DOHH2 (cell line): ENCODE data around the gene SELPLG.

ENCODE experiments used
- H3F3A ChIP-seq: fragments of 200-600 bp; sonication (generic), shearing (Covaris generic); 2 replicates; pipeline ENCODE4 v1.6.0; 2016; ENCODE audit warnings: antibody characterized with exemption, mild to moderate bottlenecking; ENCODE audit not compliant: control insufficient read depth, insufficient read depth
- H3K27ac ChIP-seq: fragments of 200-600 bp; sonication (generic); 2 replicates; pipeline ENCODE4 v1.5.1; 2014; ENCODE audit warnings: low read depth, mild to moderate bottlenecking, low read length, moderate library complexity
- H3K27me3 ChIP-seq: fragments of 200-600 bp; sonication (generic); 2 replicates; pipeline ENCODE4 v1.6.1; 2014; ENCODE audit warnings: mild to moderate bottlenecking, low read length, mixed read lengths; ENCODE audit not compliant: control insufficient read depth
- H3K36me3 ChIP-seq: fragments of 200-600 bp; sonication (generic); 2 replicates; pipeline ENCODE4 v1.6.1; 2014; ENCODE audit warnings: mild to moderate bottlenecking, low read length, moderate library complexity, mixed read lengths; ENCODE audit not compliant: control insufficient read depth
- H3K4me1 ChIP-seq: fragments of 200-600 bp; sonication (generic); 2 replicates; pipeline ENCODE4 v1.6.1; 2014; ENCODE audit warnings: mild to moderate bottlenecking, low read length, mixed read lengths; ENCODE audit not compliant: control insufficient read depth
- H3K4me2 ChIP-seq: fragments of 200-600 bp; sonication (generic); 2 replicates; pipeline ENCODE4 v1.6.0; 2014; ENCODE audit warnings: mild to moderate bottlenecking, low read length, moderate library complexity
- H3K4me3 ChIP-seq: fragments of 200-600 bp; sonication (generic); 2 replicates; pipeline ENCODE4 v1.5.1; 2014; ENCODE audit warnings: mild to moderate bottlenecking, low read length, mixed read lengths
- H3K79me2 ChIP-seq: fragments of 200-600 bp; sonication (generic); 2 replicates; pipeline ENCODE4 v1.6.1; 2014; ENCODE audit warnings: mild to moderate bottlenecking, low read length, mixed read lengths; ENCODE audit not compliant: control insufficient read depth
- H3K9me2 ChIP-seq: fragments of 200-600 bp; sonication (generic); replicated peaks from 2 replicates; pipeline ENCODE4 v1.6.1; 2014; ENCODE audit warnings: mild to moderate bottlenecking, low read length, mixed read lengths; ENCODE audit not compliant: control insufficient read depth
- H3K9me3 ChIP-seq: fragments of 200-600 bp; sonication (generic); 2 replicates; pipeline ENCODE4 v1.6.1; 2014; ENCODE audit warnings: antibody characterized with exemption, low read length, mixed read lengths; ENCODE audit not compliant: control insufficient read depth, insufficient read depth
- H4K20me1 ChIP-seq: fragments of 200-600 bp; sonication (generic); 2 replicates; pipeline ENCODE4 v1.6.0; 2014; ENCODE audit warnings: low read depth, mild to moderate bottlenecking, antibody characterized with exemption, low read length, moderate library complexity; ENCODE audit not compliant: control insufficient read depth, insufficient read depth
- EZH2phosphoT487 ChIP-seq: fragments of 200-600 bp; sonication (generic); IDR thresholded peaks from 2 replicates; pipeline ENCODE4 v1.6.1; 2017; ENCODE audit warnings: borderline replicate concordance, mild to moderate bottlenecking, antibody characterized with exemption, low read length, moderate library complexity, mixed read lengths
- TF ChIP-seq, protein P1 (sequence below): fragments of 200-600 bp; sonication (generic); IDR thresholded peaks from one replicate; pipeline ENCODE4 v1.5.1; 2014; ENCODE audit warnings: antibody characterized with exemption, mild to moderate bottlenecking, low read depth, low read length; ENCODE audit not compliant: poor library complexity, severe bottlenecking

The SELPLG gene

DNA sequence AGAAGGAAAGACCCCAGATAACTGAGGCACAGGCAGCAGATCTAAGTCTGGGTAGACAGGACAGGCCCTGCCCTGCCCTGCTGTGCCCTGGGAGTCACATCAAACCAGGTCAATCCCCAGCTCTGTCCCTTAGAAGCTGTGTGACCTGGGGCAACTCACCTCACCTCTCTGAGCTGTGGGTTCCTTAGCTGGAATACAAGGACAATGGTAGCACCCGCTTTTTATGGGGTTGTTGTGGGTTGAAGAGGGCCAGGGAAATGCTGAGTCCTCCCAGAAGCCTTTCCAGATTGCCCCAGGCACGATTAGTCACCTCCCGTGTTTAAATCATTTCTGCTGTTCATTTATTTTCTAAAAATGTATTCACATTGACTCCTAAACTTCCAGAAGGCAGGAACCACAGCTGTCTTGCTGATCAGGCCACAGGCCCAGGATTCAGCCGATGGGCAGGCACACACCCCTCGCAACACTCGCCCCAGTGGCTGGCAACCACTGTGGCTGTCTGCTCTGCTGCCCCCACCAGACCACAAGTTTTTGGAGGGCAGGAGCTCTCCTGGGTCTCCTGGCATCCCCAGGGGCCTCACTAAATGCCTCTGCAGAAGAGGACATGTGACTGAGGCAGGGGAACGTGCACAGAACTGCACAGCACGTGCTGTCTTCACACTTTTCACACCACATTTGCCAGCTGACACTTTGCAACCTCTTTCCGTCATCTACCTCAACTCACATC is 3.0 kb downstream of the SELPLG start:
- Histone ChIP-seq H3K4me3 (no peak overlapping the region), H3K9me3 (no peaks in the 10 kb centered on the region), H3K79me2 (no peaks in the 10 kb centered on the region), H3F3A (peaks cover 20% of the 10 kb centered on the region), H3K36me3 (no peaks in the 10 kb centered on the region), H3K4me1 (peaks cover 61% of the 10 kb centered on the region), H4K20me1 (no peaks in the 10 kb centered on the region), H3K27ac (no peak overlapping the region), H3K27me3 (0 out of 2 replicates have a peak, but pooled peaks cover 3% of the 10 kb centered on the region), H3K4me2 (no peak overlapping the region), H3K9me2 (no peaks in the 10 kb centered on the region)
- no peak for TF ChIP-seq EZH2phosphoT487
- TF ChIP-seq, protein P1, sequence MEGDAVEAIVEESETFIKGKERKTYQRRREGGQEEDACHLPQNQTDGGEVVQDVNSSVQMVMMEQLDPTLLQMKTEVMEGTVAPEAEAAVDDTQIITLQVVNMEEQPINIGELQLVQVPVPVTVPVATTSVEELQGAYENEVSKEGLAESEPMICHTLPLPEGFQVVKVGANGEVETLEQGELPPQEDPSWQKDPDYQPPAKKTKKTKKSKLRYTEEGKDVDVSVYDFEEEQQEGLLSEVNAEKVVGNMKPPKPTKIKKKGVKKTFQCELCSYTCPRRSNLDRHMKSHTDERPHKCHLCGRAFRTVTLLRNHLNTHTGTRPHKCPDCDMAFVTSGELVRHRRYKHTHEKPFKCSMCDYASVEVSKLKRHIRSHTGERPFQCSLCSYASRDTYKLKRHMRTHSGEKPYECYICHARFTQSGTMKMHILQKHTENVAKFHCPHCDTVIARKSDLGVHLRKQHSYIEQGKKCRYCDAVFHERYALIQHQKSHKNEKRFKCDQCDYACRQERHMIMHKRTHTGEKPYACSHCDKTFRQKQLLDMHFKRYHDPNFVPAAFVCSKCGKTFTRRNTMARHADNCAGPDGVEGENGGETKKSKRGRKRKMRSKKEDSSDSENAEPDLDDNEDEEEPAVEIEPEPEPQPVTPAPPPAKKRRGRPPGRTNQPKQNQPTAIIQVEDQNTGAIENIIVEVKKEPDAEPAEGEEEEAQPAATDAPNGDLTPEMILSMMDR: no peak

DNA sequence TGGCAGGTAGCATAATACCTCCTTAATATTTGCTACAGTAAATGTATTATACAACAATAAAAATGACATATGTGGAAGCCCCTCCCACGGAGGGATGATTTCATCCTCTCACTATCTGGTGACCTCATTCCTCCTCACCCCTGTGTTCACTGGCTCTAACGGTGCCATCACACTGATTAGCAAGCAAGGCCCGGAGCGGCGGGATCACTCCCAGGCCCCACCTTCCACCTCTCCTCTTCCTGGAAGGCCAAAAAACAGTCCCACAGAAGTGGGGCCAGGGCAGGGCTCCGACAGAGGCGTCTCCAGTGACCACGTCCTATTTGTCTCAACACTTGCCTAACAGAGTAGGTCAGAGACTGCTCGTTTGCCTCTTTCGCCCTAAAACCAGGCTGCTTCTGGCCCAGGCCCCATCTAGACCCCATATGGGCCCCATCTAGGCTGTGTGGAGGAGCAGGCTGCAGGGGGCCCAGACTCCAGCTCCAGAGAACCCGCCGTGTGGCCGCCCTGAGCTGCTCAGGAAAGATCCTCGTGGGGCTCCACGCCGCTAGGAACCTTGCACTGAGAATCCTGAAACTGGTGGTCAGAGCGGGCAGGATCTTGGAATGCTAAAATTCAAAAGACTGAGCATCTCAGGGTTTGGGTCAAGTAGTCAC is 3.7 kb downstream of the SELPLG start:
- no peak overlapping the region for H3K4me3 ChIP-seq
- H3K9me2 ChIP-seq: no peaks in the 10 kb centered on the region
- 0 out of 2 replicates have a peak, but pooled peaks cover 3% of the 10 kb centered on the region for H3K27me3 ChIP-seq
- no peak for TF ChIP-seq EZH2phosphoT487
- TF ChIP-seq, protein P1: no peak
- H3K9me3 ChIP-seq: no peaks in the 10 kb centered on the region
- H3K4me2 ChIP-seq: no peak overlapping the region
- H4K20me1 ChIP-seq: no peaks in the 10 kb centered on the region
- peaks cover 13% of the 10 kb centered on the region for H3F3A ChIP-seq
- H3K27ac ChIP-seq: no peak overlapping the region
- no peaks in the 10 kb centered on the region for H3K79me2 ChIP-seq
- no peaks in the 10 kb centered on the region for H3K36me3 ChIP-seq
- H3K4me1 ChIP-seq: peaks cover 54% of the 10 kb centered on the region

DNA sequence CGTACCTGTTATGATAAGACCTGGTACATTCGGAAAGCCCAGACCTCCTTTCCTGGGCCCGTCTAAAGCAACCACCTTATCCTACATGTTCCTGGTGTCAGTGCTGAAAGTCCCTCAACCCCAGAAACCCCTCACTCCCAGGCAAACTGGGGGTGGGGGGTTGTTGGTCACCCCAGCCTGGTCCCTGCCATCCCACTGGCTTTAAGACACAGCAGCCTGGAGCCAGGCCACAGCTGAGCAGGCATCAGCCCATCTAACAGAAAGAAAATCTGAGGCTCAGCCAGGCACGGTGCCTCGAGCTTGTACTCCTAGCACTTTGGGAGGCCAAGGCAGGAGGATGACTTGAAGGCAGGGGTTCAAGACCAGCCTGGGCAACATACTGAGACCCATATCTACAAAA is 4.5 kb downstream of the SELPLG start:
- Histone ChIP-seq H3K4me1 (peaks cover 46% of the 10 kb centered on the region), H3K27me3 (0 out of 2 replicates have a peak, but pooled peaks cover 3% of the 10 kb centered on the region), H3K9me3 (no peaks in the 10 kb centered on the region), H3K4me2 (no peak overlapping the region), H3K36me3 (no peaks in the 10 kb centered on the region), H3K9me2 (no peaks in the 10 kb centered on the region), H3K4me3 (no peak overlapping the region), H3K79me2 (no peaks in the 10 kb centered on the region), H3K27ac (no peak overlapping the region), H3F3A (peaks cover 5% of the 10 kb centered on the region), H4K20me1 (no peaks in the 10 kb centered on the region)
- TF ChIP-seq, protein P1: no peak
